GM23248 (cell line): Measurements from ENCODE around the gene TKT.

Source experiments
- EZH2 ChIP-seq: fragments of 200-600 bp; sonication (generic); IDR thresholded peaks from 2 replicates; pipeline ENCODE4 v1.6.1; 2018; ENCODE audit warnings: antibody characterized with exemption, mild to moderate bottlenecking; ENCODE audit not compliant: insufficient read depth, poor library complexity, severe bottlenecking
- EZH2phosphoT487 ChIP-seq: fragments of 200-600 bp; sonication (generic); IDR thresholded peaks from 2 replicates; pipeline ENCODE4 v1.6.1; 2018; ENCODE audit warnings: antibody characterized with exemption, moderate library complexity, mild to moderate bottlenecking, low read depth; ENCODE audit not compliant: insufficient read depth

- TF ChIP-seq EZH2 (no peak), EZH2phosphoT487 (no peak)
Measured at GRCh38 chr3:53213276-53213675, 42.5 kb downstream of the TKT start.
